GM23338 (cell line): ENCODE data around the gene GPC6.

Experiments
- EZH2 ChIP-seq: fragments of 200-600 bp; sonication (generic); IDR thresholded peaks from one replicate; pipeline ENCODE4 v1.8.0; 2017; ENCODE audit warnings: antibody characterized with exemption, mild to moderate bottlenecking, low read depth; ENCODE audit not compliant: unreplicated experiment
- JUNB ChIP-seq: IDR thresholded peaks from one replicate; pipeline ENCODE4 v1.6.1; 2016; ENCODE audit warnings: antibody characterized with exemption; ENCODE audit not compliant: unreplicated experiment

- TF ChIP-seq EZH2, result no peak
- TF ChIP-seq JUNB, result no peak
Observed at GRCh38 chr13:93409816-93410215, 183.2 kb downstream of the GPC6 start.
